ENCODE results near the gene PADI1.

PADI1 gene

GRCh38 chr1:17224434-17224833, 19.5 kb downstream of the PADI1 start:
- DNase-seq (ENCODE audit: low read depth), result no peak
- no peak for TF ChIP-seq CTCF (IDR thresholded peaks at IDR 0.05; ENCODE audit: low read length, missing control alignments)
- no peak overlapping the region for H3K4me3 ChIP-seq (replicated peaks; ENCODE audit: low read depth, low read length)

- TF ChIP-seq CTCF (IDR thresholded peaks at IDR 0.05; ENCODE audit: low read length, missing control alignments), result no peak
- H3K4me3 ChIP-seq (replicated peaks; ENCODE audit: low read depth, low read length), result no peak overlapping the region
- DNase-seq (ENCODE audit: low read depth), result no peak
Observed at GRCh38 chr1:17225140-17225539, 20.2 kb downstream of the PADI1 start.

- no peak for TF ChIP-seq CTCF (IDR thresholded peaks at IDR 0.05; ENCODE audit: low read length, missing control alignments)
Observed at GRCh38 chr1:17227358-17227915, 22.5 kb downstream of the PADI1 start.

GRCh38 chr1:17228619-17229018, 23.7 kb downstream of the PADI1 start:
- TF ChIP-seq CTCF (IDR thresholded peaks at IDR 0.05; ENCODE audit: low read length, missing control alignments), result no peak
- no peak overlapping the region for H3K4me3 ChIP-seq (replicated peaks; ENCODE audit: low read depth, low read length)
- no peak for DNase-seq (ENCODE audit: low read depth)

More at GRCh38 chr1:17227358-17227915, 22.5 kb downstream of the PADI1 start:
- DNase-seq (ENCODE audit: low read depth), result no peak
- no peak overlapping the region for H3K4me3 ChIP-seq (replicated peaks; ENCODE audit: low read depth, low read length)

GRCh38 chr1:17229379-17229778, 24.5 kb downstream of the PADI1 start:
- H3K4me3 ChIP-seq (replicated peaks; ENCODE audit: low read depth, low read length), result no peak overlapping the region
- no peak for DNase-seq (ENCODE audit: low read depth)
- TF ChIP-seq CTCF (IDR thresholded peaks at IDR 0.05; ENCODE audit: low read length, missing control alignments), result no peak

- DNase-seq (ENCODE audit: low read depth), result no peak
- no peak for TF ChIP-seq CTCF (IDR thresholded peaks at IDR 0.05; ENCODE audit: low read length, missing control alignments)
- no peak overlapping the region for H3K4me3 ChIP-seq (replicated peaks; ENCODE audit: low read depth, low read length)
Observed at GRCh38 chr1:17230106-17230505, 25.2 kb downstream of the PADI1 start.

- no peak for DNase-seq (ENCODE audit: low read depth)
- TF ChIP-seq CTCF (IDR thresholded peaks at IDR 0.05; ENCODE audit: low read length, missing control alignments), result no peak
- H3K4me3 ChIP-seq (replicated peaks; ENCODE audit: low read depth, low read length), result no peak overlapping the region
Observed at GRCh38 chr1:17230671-17231310, 25.9 kb downstream of the PADI1 start.
